Fibroblast of lung (primary cell): Measurements from ENCODE around the gene TMEM116. TPM values are rescaled to one million over a fixed set of nuclear protein-coding genes. Genes with fewer than 3 reads are reported as not detected.
A peak's percentile ranks its signal among the peaks of the same experiment; 100 is the strongest.
"Not testable (repeated sequence)": the region's sequence is repeated elsewhere in the genome, so short reads cannot be mapped to it uniquely, and the experiment has no call there.

Source experiments
- DNase-seq, 2 donors: peaks; one replicate each; pipeline versions ENCODE4 v3.0.0 to v3.0.0-alpha.2; 2010; ENCODE audit warnings: low read depth in 2 of 2
- H2AFZ ChIP-seq: 2 replicates; pipeline ENCODE4 v1.5.1; 2012; ENCODE audit warnings: low read length, control low read depth, inconsistent platforms
- H3K27ac ChIP-seq: 2 replicates; pipeline ENCODE4 v1.5.1; 2011; ENCODE audit warnings: low read length, control low read depth; ENCODE audit not compliant: insufficient read depth
- H3K27me3 ChIP-seq: 2 replicates; pipeline ENCODE4 v1.5.1; 2011; ENCODE audit warnings: mild to moderate bottlenecking, low read length; ENCODE audit not compliant: control insufficient read depth, insufficient read depth
- H3K36me3 ChIP-seq: 2 replicates; pipeline ENCODE4 v1.5.1; 2011; ENCODE audit warnings: low read length; ENCODE audit not compliant: control insufficient read depth, insufficient read depth
- H3K4me1 ChIP-seq: 2 replicates; pipeline ENCODE4 v1.5.1; 2011; ENCODE audit warnings: low read length; ENCODE audit not compliant: control insufficient read depth, insufficient read depth; ENCODE audit errors: extremely low read depth
- H3K4me2 ChIP-seq: 2 replicates; pipeline ENCODE4 v1.5.1; 2011; ENCODE audit warnings: low read length, control low read depth; ENCODE audit not compliant: insufficient read depth; ENCODE audit errors: extremely low read depth
- H3K4me3 ChIP-seq, 4 experiments: fragments of 200-600 bp in 1 of 4; sonication (generic) in 1 of 4; replicated peaks in 1 of 4; 2 replicates each; pipeline ENCODE4 v1.5.1; 2011 to 2016; ENCODE audit warnings: low read length in 4 of 4, low read depth in 3 of 4, mild to moderate bottlenecking in 3 of 4, control low read depth in 2 of 4, inconsistent platforms in 1 of 4, mixed read lengths in 1 of 4; ENCODE audit not compliant: insufficient read depth in 1 of 4; ENCODE audit errors: control extremely low read depth in 1 of 4
- H3K79me2 ChIP-seq: 2 replicates; pipeline ENCODE4 v1.5.1; 2012; ENCODE audit warnings: mild to moderate bottlenecking, low read length, inconsistent platforms; ENCODE audit not compliant: control insufficient read depth, insufficient read depth
- H3K9ac ChIP-seq: 2 replicates; pipeline ENCODE4 v1.5.1; 2011; ENCODE audit warnings: mild to moderate bottlenecking, low read length, control low read depth; ENCODE audit not compliant: insufficient read depth
- H3K9me3 ChIP-seq: 2 replicates; pipeline ENCODE4 v1.5.1; 2012; ENCODE audit warnings: low read depth, low read length; ENCODE audit not compliant: control insufficient read depth, insufficient read depth
- H4K20me1 ChIP-seq: 2 replicates; pipeline ENCODE4 v1.5.1; 2011; ENCODE audit warnings: low read length; ENCODE audit not compliant: control insufficient read depth, insufficient read depth; ENCODE audit errors: extremely low read depth
- EZH2 ChIP-seq: IDR thresholded peaks from 2 replicates; pipeline ENCODE4 v1.5.1; 2012; ENCODE audit warnings: low read length, control low read depth, mild to moderate bottlenecking; ENCODE audit errors: missing control alignments
- polyA plus RNA-seq, 2 donors: library from polyadenylated mRNA; depleted of rRNA in 1 of 2; stranded (reverse) in 1 of 2; unstranded in 1 of 2; fragments of >200 nt; gene quantifications; 2 replicates each; pipeline ENCODE4 v1.2.1, GENCODE V29; 2011 to 2012; ENCODE audit warnings: missing spikeins in 1 of 2
- total RNA-seq: library from RNA; depleted of rRNA; stranded (reverse); fragments of >200 nt; gene quantifications from 2 replicates; pipeline ENCODE4 v1.2.1, GENCODE V29; 2014
- TF ChIP-seq, protein P1 (sequence below), 2 donors: IDR thresholded peaks in 1 of 2; conservative IDR thresholded peaks in 1 of 2; 1 replicate in 1 of 2; 2 replicates in 1 of 2; pipeline ENCODE4 v1.5.1; 2011 to 2012; ENCODE audit warnings: low read length in 2 of 2, control low read depth in 1 of 2, inconsistent platforms in 1 of 2, low read depth in 1 of 2, mild to moderate bottlenecking in 1 of 2

Gene TMEM116
- total and polyA plus RNA-seq, 2 donors (not counting 1 experiment from before 2014, with no cell fraction given) = 7.8 to 21.8 TPM

GRCh38 chr12:112001576-112001975 is 11.4 kb downstream of the TMEM116 start:
- Histone ChIP-seq H3K27me3 (no peaks in the 10 kb centered on the region), H3K9me3 (no peaks in the 10 kb centered on the region), H3K4me3 (no peak overlapping the region), H2AFZ (no peak overlapping the region), H3K36me3 (no peaks in the 10 kb centered on the region), H4K20me1 (no peaks in the 10 kb centered on the region), H3K9ac (no peak overlapping the region), H3K4me1 (peaks cover 5% of the 10 kb centered on the region), H3K4me2 (peak overlapping the region; percentile 32), H3K27ac (no peak overlapping the region), H3K79me2 (no peaks in the 10 kb centered on the region)
- no peak for TF ChIP-seq EZH2
- DNase-seq = peak; percentile 11 to 59

DNA sequence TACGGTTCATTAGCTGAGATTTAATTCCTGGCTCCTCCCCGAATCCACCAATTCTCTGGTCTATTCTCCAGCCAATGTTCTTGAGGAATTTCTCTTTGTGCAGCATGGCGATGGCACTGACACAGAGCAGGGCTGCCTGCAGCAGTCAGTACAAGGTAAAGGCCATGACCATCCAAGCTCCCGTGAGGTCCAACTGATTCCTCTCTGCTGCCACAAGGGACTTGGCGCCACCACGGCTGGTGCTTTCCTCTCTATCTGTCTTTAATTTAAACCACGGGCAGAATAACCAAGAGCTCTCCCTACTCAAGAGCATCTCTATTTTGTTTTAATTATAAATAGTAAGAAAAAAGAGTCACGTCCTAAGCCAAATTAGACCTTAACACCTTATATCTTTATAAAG is 12.1 kb downstream of the TMEM116 start:
- Histone ChIP-seq H3K9ac (no peak overlapping the region), H3K79me2 (no peaks in the 10 kb centered on the region), H2AFZ (no peak overlapping the region), H3K4me2 (no peak overlapping the region), H3K36me3 (no peaks in the 10 kb centered on the region), H3K9me3 (no peaks in the 10 kb centered on the region), H3K4me3 (no peak overlapping the region), H3K27ac (no peak overlapping the region), H3K4me1 (peaks cover under 1% of the 10 kb centered on the region), H3K27me3 (no peaks in the 10 kb centered on the region), H4K20me1 (no peaks in the 10 kb centered on the region)
- DNase-seq = no peak
- TF ChIP-seq, protein P1, sequence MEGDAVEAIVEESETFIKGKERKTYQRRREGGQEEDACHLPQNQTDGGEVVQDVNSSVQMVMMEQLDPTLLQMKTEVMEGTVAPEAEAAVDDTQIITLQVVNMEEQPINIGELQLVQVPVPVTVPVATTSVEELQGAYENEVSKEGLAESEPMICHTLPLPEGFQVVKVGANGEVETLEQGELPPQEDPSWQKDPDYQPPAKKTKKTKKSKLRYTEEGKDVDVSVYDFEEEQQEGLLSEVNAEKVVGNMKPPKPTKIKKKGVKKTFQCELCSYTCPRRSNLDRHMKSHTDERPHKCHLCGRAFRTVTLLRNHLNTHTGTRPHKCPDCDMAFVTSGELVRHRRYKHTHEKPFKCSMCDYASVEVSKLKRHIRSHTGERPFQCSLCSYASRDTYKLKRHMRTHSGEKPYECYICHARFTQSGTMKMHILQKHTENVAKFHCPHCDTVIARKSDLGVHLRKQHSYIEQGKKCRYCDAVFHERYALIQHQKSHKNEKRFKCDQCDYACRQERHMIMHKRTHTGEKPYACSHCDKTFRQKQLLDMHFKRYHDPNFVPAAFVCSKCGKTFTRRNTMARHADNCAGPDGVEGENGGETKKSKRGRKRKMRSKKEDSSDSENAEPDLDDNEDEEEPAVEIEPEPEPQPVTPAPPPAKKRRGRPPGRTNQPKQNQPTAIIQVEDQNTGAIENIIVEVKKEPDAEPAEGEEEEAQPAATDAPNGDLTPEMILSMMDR (conservative IDR thresholded peaks at IDR 0.05 in 1 of 2, IDR thresholded peaks at IDR 0.05 in 1 of 2; ENCODE audit: low read depth in 1 of 2, low read length in 2 of 2) = no peak
- TF ChIP-seq EZH2 = no peak

GRCh38 chr12:111999129-111999528 is 13.8 kb downstream of the TMEM116 start:
- H3K9ac ChIP-seq, H3K27ac ChIP-seq, H3K79me2 ChIP-seq, H3K4me2 ChIP-seq, H4K20me1 ChIP-seq, H3K9me3 ChIP-seq, H2AFZ ChIP-seq, H3K4me1 ChIP-seq, H3K36me3 ChIP-seq, H3K27me3 ChIP-seq, H3K4me3 ChIP-seq, DNase-seq: not testable (repeated sequence)

DNA sequence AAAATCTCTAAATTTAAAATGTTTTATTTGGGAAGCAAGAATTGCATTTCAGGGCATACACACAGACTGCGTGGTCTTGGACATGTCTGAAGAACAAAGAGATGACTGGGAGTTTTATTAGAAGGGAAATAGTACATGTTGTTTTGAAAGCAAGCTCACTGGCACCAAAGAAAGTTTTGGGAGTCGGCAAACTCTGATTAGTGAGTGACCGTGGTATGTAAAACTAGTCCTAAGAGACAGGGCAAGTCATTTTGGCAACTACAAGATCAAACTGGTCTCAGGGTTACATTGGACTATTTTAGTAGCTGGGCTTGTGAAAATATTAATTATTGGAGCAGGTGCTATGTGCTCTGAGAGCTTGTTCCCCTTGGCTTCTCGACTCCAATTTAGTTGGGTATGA is 14.9 kb downstream of the TMEM116 start:
- Histone ChIP-seq H3K4me2 (no peak overlapping the region), H2AFZ (no peak overlapping the region), H3K9ac (no peak overlapping the region), H3K4me1 (no peaks in the 10 kb centered on the region), H3K36me3 (no peaks in the 10 kb centered on the region), H4K20me1 (no peaks in the 10 kb centered on the region), H3K79me2 (no peaks in the 10 kb centered on the region), H3K27ac (no peak overlapping the region), H3K9me3 (no peaks in the 10 kb centered on the region), H3K27me3 (no peaks in the 10 kb centered on the region), H3K4me3 (no peak overlapping the region)
- TF ChIP-seq EZH2 = no peak
- TF ChIP-seq, protein P1 (conservative IDR thresholded peaks at IDR 0.05 in 1 of 2, IDR thresholded peaks at IDR 0.05 in 1 of 2; ENCODE audit: low read depth in 1 of 2, low read length in 2 of 2) = no peak
- DNase-seq = no peak
